ENCODE data around the gene GMDS.

- TF ChIP-seq CTCF (IDR thresholded peaks at IDR 0.05) (no peak), POLR2A (IDR thresholded peaks at IDR 0.05) (no peak)
These were observed 76.9 kb downstream of the GMDS start for GRCh38 chr6:2168480-2168879.
